Chondrocyte (in vitro differentiated cells): ENCODE results near the gene TMEM154. TPM values are rescaled to one million over a fixed set of nuclear protein-coding genes. Genes with fewer than 3 reads are reported as not detected.

Experiments
- DNase-seq: peaks from one replicate; pipeline ENCODE4 v3.0.0; 2021; ENCODE audit warnings: mixed read lengths, low spot score
- H3K27ac Mint-ChIP-seq: one replicate; pipeline ENCODE4 v1.8.0; 2021; ENCODE audit warnings: mild to moderate bottlenecking, moderate library complexity, mixed read lengths; ENCODE audit not compliant: unreplicated experiment
- H3K27me3 Mint-ChIP-seq: 2 replicates; pipeline ENCODE4 v1.8.0; 2021; ENCODE audit warnings: low read depth, mixed read lengths
- H3K36me3 Mint-ChIP-seq: 2 replicates; pipeline ENCODE4 v1.8.0; 2021; ENCODE audit warnings: low read depth, mixed read lengths
- H3K4me1 Mint-ChIP-seq: 2 replicates; pipeline ENCODE4 v1.8.0; 2021; ENCODE audit warnings: low read depth, mild to moderate bottlenecking, mixed read lengths
- H3K4me3 Mint-ChIP-seq: one replicate; pipeline ENCODE4 v1.8.0; 2021; ENCODE audit warnings: mild to moderate bottlenecking, moderate library complexity, mixed read lengths; ENCODE audit not compliant: unreplicated experiment
- H3K9me3 Mint-ChIP-seq: 2 replicates; pipeline ENCODE4 v1.8.0; 2021; ENCODE audit warnings: low read depth, mixed read lengths
- total RNA-seq: library from RNA; stranded (reverse); gene quantifications from 3 replicates; pipeline ENCODE4 v1.2.1, GENCODE V29; 2021
- TF ChIP-seq, protein P1 (sequence below): fragments of 200-600 bp; sonication (generic); IDR thresholded peaks from 2 replicates; pipeline ENCODE4 v1.5.0; 2021; ENCODE audit warnings: antibody characterized with exemption, mild to moderate bottlenecking, moderate library complexity

Gene TMEM154
- total RNA-seq, 1 donor from 2014 or later: 2.2 TPM

DNA sequence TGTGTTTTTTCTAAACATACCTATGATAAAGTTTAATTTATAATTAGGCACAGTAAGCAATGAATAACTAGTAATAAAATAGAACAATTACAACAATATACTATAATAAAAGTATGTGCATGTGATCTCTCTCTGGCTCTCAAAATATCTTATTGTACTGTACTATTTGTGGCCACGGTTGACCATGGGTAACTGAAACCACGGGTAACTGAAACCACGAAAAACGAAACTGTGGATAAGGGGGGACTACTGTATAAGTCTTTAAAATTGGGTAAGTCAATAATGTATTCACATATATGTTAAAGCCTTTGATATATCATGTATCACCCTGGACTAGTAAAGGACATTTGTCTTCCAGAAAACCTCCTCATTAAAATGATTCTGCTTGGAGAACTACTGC, 20.0 kb downstream of the TMEM154 start:
- H3K9me3 Mint-ChIP-seq: peaks cover 23% of the 10 kb centered on the region
- TF ChIP-seq, protein P1, sequence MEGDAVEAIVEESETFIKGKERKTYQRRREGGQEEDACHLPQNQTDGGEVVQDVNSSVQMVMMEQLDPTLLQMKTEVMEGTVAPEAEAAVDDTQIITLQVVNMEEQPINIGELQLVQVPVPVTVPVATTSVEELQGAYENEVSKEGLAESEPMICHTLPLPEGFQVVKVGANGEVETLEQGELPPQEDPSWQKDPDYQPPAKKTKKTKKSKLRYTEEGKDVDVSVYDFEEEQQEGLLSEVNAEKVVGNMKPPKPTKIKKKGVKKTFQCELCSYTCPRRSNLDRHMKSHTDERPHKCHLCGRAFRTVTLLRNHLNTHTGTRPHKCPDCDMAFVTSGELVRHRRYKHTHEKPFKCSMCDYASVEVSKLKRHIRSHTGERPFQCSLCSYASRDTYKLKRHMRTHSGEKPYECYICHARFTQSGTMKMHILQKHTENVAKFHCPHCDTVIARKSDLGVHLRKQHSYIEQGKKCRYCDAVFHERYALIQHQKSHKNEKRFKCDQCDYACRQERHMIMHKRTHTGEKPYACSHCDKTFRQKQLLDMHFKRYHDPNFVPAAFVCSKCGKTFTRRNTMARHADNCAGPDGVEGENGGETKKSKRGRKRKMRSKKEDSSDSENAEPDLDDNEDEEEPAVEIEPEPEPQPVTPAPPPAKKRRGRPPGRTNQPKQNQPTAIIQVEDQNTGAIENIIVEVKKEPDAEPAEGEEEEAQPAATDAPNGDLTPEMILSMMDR: no peak

DNA sequence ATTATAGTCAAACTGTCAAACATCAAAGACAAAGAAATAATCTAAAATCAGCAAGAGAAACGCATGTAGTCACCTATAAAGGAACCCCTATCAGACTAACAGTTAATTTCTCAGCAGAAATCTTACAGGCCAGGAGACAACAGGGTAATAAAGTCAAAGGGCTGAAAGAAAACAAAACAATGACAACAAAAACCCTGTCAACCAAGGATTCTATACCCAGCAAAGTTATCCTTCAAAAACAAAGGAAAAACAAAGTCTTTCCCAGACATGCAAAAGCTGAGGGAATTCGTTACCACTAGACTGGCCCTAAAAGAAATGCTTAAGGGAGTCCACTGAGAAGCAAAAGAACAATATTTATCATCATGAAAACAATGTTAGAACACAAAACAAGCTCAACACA, 22.1 kb downstream of the TMEM154 start:
- Mint-ChIP-seq H3K4me3 (no peak overlapping the region), H3K36me3 (peaks cover 11% of the 10 kb centered on the region), H3K9me3 (peaks cover 25% of the 10 kb centered on the region), H3K27me3 (no peaks in the 10 kb centered on the region), H3K27ac (no peak overlapping the region), H3K4me1 (no peaks in the 10 kb centered on the region)
- DNase-seq: no peak
- TF ChIP-seq, protein P1: no peak

More for the DNA sequence above, 20.0 kb downstream of the TMEM154 start:
- no peaks in the 10 kb centered on the region for H3K27me3 Mint-ChIP-seq
- H3K36me3 Mint-ChIP-seq: peaks cover 11% of the 10 kb centered on the region
- no peak overlapping the region for H3K27ac Mint-ChIP-seq
- no peaks in the 10 kb centered on the region for H3K4me1 Mint-ChIP-seq
- no peak for DNase-seq
- H3K4me3 Mint-ChIP-seq: no peak overlapping the region

DNA sequence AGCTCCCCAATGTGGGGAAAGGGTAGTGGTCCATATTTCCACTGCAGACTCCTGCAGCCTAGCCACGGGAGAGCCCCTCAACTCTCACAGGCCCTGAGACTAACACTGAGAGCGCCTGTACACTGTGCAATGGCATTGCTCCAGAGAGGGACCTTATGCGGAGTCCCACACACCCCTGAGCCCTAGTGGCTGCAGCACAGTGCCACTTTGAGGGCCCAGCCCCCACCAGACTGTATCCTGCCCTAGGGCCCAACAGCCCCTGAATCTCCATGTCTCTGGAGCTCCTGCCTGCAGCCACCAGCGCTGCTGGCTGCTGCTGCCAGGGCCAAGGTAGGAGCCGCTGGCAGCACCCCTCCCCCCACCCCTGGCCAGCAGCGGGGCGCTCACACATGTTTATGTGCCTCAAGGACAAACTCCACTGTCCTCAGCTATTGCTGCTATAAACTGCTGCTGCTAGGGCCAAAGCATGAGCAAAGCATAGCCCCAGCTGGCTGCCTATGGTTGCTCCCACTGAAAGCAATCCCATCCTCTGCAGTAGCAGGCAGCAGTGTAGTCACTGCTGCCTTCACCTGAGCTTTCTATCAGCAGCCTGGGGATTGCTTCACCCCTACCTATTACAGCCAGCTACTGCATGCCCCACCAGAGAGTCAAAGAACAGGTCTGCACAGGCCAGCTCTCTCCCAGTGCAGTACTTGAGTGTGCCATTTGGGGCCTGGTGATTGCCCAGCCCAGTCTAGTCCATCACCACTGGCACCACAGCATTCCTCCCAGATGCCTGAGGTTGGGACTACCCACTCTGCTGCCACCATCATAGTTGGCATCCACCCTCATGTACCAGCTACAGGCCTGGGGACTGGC, 24.3 kb downstream of the TMEM154 start:
- TF ChIP-seq, protein P1: no peak
- H3K4me3 Mint-ChIP-seq: no peak overlapping the region
- H3K27me3 Mint-ChIP-seq: no peaks in the 10 kb centered on the region
- DNase-seq: no peak
- peaks cover 13% of the 10 kb centered on the region for H3K36me3 Mint-ChIP-seq
- no peak overlapping the region for H3K27ac Mint-ChIP-seq
- H3K9me3 Mint-ChIP-seq: peaks cover 25% of the 10 kb centered on the region
- no peaks in the 10 kb centered on the region for H3K4me1 Mint-ChIP-seq

DNA sequence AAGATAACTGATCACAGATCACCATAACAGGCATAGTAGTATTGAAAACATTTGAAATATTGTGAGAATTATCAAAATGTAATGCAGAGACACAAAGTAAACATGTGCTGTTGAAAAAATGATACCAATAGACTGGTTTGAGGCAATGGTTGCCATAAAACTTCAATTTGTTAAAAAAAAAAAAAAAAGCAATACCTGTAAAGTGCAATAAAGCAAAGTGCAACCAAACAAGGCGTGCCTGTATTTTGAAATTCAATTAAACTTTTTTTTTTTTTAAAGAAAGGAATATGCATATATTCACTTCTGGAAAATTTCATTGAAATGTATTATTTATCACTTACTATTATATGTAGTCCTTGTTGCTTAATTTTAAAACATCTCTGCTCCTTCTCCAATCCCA, 27.7 kb downstream of the TMEM154 start:
- TF ChIP-seq, protein P1: no peak
- Mint-ChIP-seq H3K9me3 (peaks cover 11% of the 10 kb centered on the region), H3K36me3 (peaks cover 5% of the 10 kb centered on the region), H3K4me3 (no peak overlapping the region), H3K27ac (no peak overlapping the region), H3K27me3 (no peaks in the 10 kb centered on the region), H3K4me1 (peaks cover 9% of the 10 kb centered on the region)
- no peak for DNase-seq

DNA sequence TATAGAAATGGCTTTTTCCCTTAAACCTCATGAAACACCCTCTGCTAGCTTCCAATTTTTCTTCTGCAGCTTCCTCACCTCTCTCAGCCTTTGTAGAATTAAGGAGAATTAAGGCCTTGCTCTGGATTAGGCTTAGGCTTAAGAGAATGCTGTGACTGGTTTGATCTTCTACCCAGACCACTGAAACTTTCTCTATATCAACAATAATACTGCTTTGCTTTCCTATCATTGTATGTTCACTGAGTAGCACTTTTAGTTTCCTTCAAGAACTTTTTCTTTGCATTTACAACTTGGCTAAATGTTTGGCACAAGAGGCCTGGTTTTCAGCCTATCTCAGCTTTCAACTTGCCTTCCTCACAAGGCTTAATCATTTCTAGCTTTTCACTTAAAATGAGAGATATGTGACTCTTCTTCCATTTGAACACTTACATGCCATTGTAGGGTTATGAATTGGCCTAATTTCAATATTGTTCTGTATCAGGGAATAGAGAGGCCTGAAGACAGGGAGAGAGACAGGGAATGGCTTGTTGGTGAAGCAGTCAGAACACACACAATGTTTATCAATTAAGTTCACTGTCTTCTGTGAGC, 28.2 kb downstream of the TMEM154 start:
- Mint-ChIP-seq H3K4me1 (peaks cover 9% of the 10 kb centered on the region), H3K27me3 (no peaks in the 10 kb centered on the region), H3K9me3 (peaks cover 6% of the 10 kb centered on the region), H3K27ac (no peak overlapping the region), H3K4me3 (no peak overlapping the region), H3K36me3 (peaks cover 1% of the 10 kb centered on the region)
- TF ChIP-seq, protein P1: no peak
- DNase-seq: no peak
